Measurements from ENCODE around the gene PABPN1L.

PABPN1L gene, protein sequence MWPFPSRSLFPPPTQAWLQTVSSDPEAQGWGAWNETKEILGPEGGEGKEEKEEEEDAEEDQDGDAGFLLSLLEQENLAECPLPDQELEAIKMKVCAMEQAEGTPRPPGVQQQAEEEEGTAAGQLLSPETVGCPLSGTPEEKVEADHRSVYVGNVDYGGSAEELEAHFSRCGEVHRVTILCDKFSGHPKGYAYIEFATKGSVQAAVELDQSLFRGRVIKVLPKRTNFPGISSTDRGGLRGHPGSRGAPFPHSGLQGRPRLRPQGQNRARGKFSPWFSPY

DNA sequence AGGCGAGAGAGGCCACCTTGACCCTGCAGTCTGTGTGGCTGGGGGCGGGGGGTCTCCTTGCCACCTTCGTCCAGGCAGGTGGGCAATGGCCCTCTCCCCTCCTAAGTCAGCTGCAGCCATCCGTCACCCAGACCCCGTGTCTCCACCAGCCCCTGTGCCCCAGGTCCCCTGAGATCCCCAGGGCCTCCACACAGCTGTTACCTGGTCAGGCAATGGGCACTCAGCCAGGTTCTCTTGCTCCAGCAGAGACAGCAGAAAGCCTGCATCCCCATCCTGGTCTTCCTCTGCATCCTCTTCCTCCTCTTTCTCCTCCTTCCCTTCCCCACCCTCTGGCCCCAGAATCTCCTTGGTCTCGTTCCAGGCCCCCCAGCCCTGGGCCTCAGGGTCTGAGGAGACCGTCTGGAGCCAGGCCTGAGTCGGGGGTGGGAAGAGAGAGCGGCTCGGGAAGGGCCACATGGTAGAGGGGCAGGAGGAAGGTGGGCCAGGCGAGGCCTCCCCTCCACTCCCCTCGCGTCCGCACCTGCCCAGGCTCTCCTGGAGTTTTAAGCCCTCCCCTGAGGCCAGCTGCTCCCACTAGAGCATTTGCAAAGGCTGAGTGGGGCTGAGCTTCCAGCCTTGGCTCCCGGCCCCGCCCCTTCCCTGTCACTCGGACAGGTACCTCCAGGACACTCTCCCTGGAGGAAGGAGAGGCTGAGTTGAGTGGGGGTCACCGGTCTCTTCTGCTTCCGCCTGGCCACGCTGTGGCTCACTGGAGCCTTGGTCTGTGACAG, at the start of gene PABPN1L:
Gene PABPN1L, minus strand, starts transcription at position 510 of the 770 bp plus-strand sequence. Its CDS starts 54 bp downstream, at position 456.
- no peak for DNase-seq (ENCODE audit: low read depth in 2 of 2)

DNA sequence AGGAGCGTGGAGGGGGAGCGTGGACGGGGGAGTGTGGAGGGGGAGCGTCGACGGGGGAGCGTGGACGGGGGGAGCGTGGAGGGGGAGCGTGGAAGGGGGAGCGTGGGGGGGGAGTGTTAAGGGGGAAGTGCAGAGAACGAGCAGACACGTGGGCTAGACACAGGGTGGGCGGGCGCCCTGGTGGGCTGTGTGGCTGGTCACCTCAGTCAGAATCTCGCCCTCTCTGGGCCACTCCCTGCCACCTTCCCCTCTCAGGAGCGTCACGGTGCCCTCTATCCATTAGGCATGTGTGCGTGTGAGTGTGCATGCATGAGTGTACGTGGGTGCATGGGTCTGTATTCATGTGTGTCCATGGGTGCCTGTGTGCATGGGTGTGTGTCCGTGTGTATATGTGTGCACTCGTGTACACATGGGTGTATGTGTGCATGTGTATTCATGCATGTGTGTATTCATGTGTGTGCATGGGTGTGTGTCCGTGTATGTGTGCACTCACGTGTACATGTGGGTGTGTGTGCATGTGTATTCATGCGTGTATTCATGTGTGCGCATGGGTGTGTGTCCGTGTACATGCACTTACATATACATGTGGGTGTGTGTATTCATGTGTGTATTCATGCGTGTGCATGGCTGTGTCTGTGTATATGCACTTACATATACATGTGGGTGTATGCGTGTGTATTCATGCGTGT, 49.3 kb upstream of the PABPN1L start:
- no peak for DNase-seq (ENCODE audit: low read depth in 2 of 2)

DNA sequence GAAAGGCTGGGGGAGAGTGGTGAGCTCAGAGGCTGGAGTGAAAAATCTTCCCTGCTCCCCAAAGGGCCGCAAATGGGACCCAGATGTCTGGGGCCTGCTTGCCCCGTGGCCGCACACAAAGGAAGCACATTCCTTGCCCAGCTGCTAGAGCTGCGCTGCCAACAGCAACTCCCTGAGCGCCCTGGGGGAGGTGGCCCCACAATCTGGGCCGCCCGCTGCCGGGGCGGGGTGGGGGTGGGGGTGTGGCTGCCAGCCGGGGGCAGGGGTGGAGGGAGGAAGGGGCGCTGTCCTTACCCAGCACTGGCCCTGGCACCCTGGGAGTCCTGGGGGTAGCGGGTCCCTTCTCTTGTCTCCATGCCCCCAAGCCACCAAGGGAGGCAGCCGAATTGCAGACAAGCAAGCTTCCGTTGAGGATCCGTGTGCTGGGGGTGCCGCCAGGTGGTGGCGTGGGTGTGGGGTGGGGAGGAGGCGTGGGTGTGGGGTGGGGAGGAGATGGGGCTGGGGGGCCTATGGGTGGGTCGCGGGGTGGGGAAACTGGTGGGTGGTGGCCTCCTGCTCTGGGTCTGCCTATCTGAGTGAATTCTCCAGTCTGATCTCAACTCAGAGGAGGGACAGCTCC, 48.4 kb upstream of the PABPN1L start:
- peak; percentile 69 to 74 for DNase-seq (ENCODE audit: low read depth in 2 of 2)

DNA sequence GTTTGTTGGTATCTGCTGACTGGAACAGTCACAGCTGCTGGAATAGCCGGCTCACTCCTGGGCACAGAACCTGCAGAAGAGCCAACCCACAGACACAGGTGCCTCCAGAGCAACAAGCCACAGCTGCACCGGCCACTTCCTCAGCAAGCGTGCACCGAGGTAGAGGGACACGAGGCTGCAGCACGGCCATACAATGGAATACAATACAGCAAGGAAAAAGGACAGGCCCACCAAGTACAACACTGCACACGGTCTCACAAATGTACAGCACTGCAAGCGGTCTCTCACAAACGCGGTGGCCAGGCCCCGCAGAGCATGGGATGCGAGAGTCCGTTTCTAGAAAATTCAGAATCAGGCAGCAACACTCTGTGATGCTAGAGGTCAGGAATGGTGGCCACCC, 47.4 kb upstream of the PABPN1L start:
- no peak for DNase-seq (ENCODE audit: low read depth in 2 of 2)

DNA sequence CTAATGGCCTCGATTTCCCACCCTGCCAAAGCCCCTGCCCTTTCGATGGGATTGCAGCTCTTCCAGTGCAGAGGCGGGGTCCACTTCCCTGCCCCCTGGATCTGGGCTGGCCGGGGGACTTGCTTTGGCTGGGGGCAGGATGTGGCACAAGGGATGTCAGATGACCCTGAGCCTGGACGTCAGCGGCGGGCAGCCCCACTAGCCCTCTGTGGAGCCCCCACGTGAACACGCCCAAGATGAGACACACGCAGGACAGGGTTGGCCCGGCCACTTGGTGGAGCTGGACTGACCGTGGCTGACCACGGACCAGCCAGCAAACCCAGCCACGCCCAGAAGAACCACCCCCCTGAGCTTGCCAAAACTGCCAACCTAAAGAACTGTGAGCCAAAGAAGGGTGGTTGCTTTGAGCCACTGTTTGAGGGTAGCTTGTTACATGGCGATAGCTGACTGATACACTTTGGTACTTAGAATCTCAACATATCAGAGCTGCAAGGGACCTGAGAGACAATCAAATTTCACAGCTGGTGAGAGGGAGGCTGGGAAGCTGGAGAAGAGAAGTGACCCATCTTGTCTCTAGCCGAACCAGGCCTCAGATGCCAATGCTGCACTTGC, 46.6 kb upstream of the PABPN1L start:
- no peak for DNase-seq (ENCODE audit: low read depth in 2 of 2)

DNA sequence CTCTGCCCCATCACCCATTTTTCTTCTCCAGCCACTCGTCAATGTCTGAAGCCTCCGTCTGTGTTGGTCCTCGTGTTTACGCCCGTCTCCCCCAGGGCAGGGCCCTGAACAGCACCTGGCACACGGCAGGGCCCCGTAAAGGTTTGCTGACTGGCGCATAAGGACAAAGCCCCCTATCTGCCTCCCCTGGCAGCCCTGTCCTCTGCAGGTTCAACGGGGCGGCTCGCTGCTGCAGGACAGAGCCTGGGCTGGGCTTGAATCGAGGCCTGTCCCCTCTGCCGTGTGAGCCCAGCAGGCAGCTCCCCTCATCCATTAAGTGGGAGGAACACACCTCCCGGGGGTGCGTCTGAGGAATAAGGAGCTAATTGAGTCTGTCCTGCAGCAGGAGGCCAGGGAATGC, 46.1 kb upstream of the PABPN1L start:
- no peak for DNase-seq (ENCODE audit: low read depth in 2 of 2)

DNA sequence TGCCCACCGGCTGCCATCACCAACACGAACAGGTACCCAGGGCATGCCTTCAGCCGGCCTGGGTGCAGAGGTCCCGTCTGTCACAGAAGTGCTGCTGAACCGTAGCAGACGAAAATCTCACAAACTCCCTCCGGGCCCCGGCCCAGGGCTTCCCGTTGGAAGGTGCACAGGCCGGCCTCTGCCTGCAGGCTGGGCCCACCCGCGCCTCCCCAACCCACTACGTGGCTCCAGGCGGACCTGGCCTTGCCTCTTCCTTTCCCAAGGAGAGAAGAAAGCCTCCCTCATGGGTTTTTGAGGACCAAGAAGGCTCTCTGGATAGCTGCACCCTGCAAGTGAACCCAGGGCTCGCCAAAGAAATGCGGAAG, 45.5 kb upstream of the PABPN1L start:
- no peak for DNase-seq (ENCODE audit: low read depth in 2 of 2)

DNA sequence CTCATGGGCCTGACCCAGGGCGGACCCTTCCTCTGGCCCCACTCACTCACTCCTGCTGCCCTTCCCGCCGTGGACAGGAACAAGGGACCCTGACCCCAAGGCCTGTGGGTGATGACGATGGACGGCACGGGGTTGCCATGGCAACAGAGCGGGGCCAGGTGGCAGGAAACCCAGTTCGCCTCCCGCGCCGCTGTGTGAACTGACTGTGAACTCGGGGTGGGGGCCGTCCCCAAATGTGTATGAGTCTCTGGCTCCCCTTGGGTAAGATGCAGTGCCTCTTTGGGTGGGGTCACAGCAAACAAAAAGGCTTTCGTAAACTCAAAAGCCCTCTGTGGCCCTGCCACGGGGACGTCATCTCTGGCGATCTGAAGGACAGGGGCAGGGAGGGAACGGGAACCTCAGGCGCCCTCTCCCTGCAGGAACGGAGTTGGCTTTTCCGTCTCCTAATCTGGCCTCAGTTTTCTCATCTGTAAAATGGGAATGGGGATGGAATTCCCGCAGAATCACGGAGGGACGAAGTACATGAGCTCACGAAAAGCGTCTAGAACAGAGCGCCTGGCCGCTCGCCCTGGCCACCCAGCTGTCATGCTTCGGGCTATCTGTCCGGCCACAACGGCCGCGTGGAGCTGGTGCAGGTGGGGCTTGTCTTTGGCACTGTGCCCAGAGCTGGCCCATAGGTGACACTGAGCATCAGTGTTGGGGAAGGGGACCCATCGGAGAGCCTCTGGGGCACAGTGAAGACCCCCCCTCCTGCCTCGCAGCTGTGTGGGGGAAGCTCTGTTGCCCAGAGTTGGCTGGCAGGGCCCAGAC, 44.9 kb upstream of the PABPN1L start:
- DNase-seq (ENCODE audit: low read depth in 2 of 2), result no peak

DNA sequence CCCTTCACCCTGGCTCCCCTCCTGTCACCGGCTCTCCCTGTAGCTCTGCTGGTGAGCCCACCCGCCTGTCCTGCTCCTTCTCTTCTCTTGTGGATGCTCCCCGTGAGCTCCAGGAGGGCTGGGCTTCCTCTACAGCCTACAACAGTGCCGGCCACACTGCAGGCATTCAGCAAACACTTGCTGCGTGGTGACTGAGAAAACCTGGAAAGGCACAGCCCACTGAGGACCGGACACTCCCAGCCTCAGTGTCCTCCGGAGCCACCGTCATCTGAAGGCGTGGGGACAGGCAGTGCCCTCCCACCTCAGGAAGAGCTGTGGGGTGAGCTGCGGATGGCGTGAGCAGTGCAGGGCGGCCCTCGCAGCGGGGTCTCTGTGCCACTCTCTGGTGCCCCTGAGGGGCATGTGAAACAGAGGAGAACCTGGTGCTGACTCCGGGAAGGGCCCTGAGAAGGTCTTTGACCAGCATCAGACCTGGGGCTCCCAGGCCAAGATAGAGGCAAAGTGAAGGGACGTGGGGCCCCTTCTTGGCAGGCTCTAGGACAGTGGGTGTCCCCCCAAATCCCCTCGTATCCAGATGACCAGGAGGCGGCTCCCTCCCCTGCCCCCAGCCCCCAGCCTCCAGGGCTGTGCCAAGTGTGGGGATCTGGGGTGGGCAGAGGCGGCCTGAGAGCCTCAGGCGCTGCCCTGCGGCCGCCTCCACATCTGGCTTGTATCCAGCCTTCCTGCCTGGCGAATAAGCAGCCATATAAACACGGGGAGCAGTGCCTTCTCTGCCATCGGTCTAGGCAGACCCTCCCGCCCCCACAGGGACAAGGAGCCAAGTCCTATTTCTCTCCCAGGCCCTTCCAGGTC, 44.0 kb upstream of the PABPN1L start:
- DNase-seq (ENCODE audit: low read depth in 2 of 2), result no peak

DNA sequence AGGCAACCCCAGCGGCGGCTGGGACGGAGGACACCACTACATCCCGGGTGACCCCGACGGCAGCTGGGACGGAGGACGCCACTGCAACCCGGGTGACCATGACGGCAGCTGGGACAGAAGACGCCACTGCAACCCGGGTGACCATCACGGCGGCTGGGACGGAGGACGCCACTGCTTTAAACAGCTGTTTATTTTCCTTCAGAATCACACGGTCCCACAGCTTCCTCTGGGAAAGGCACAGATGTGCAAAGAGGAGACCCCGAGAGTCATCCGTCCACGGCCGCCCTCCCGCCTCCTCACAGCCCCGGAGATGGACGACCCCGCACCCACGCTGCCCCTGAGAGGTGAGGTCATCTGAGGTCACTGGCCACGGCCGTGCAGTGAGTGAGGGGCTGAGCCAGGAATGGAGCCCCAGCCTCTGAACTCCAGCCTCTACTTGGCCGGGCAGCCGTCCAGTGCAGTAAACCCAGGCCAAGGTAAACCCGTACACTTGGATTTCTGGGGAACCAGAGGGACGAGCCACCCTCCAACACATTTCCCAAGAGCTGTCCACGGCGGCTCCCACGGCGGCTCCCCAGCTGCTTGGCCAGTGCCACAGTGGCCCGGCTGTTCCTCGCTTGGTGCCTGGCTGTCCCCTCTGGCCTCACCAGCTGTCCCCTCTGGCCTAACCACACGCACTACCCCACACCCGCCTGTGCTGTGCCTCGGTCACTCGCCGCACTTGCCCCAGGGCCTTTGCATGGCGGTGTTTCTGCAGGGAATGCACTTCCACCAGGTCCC, 43.2 kb upstream of the PABPN1L start:
- no peak for DNase-seq (ENCODE audit: low read depth in 2 of 2)

DNA sequence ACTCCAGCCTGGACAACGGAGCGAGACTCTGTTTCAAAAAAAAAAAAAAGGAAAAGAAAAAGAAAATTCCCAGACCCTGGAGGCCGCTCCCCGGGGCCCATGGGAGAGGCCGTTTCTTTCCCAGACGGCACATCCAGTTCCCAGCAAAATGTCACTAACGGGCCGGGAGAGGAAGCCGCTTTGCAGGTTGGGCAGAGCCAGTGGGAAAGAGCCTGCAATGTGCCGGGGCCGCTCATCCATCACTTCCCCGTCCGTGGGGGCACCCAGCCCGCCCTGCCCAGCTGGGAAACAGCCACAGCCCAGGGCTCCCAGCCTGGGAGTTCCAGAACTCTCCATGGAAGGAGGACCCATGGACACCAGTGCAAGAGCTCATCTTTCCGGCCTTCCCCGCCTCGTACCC, 41.8 kb upstream of the PABPN1L start:
- no peak for DNase-seq (ENCODE audit: low read depth in 2 of 2)

DNA sequence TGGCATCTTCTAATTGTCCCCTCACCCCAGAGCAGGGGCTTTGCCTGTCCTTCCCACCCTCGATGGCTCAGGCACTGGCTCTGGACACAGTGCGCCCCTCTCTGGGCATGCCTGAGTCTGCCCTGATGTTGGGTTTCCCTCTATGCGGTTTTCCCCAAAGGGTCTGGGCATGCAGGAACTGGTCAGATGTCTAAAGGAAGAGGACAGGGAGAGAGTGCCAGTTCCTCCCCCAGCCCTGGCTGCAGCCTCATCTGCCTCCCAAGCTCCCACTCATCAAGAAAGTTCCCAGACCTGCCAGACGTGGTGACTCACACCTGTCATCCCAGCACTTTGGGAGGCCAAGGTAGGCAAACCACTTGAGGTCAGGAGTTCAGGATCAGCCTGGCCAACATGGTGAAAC, 41.3 kb upstream of the PABPN1L start:
- DNase-seq (ENCODE audit: low read depth in 2 of 2), result no peak

DNA sequence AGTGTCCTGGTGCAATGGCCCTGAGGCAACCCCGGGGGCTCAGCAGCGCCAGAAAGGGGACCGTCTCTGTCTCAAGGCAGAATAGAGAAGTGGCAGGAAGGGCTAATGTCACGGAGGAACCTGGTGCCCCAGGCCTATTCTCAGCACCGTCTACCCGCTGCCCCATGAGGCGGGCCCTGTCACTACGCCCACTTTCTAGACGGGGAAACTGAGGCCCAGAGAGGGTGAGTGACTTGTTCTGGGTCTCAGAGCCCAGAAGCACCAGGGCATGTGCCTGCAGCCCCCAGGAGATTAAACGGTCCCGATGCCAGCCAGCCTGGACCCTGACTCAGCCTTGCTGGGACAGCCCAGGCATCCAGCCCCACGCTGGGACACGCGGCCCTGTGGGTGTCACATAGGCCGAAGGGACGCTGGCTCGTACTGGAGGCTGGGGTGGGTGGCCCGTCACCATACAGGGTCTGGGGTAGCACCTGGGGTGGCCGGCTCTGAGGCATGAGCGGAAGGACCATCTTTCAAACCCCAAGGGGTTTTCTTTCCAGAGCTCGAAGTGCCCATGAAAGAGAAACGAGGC, 40.2 kb upstream of the PABPN1L start:
- DNase-seq (ENCODE audit: low read depth in 2 of 2), result no peak

DNA sequence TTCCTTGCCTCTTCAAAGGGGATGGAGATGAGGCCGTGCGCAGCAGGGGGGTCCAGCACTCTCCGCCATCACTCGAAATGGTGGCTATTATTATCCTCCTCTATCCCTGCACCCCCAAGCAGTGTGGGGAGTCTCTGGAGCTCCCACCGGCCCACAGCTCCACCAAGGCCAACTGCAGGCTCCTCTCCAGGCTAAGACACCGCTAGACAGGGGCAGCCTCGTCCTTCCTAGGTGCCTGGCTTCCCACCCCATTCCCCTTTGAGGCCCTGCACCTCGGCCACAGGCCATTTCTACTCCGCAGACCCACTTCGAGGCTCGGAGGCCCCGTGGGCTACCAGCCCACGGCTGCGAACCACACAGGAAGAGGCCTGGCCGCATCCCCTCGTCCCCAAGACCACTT, 39.6 kb upstream of the PABPN1L start:
- no peak for DNase-seq (ENCODE audit: low read depth in 2 of 2)

DNA sequence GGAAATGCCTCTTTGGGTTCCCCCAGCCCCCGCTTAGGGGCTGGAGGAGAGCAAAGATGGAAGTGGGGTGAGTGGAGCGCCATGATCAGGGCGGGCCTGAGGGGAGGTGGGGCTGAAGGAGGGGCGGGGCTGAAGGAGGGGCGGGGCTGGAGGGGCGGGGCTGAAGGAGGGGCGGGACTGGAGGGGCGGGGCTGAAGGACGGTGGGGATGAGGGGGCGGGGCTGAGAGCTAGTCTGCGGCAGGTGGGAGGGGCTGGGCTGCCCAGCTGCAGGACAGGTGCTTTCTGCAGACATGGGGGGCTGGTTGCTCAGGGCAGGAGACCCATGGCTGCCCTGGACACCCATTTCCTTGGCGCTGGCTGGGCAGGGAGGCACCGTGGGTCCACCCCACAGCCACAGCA, 39.1 kb upstream of the PABPN1L start:
- DNase-seq (ENCODE audit: low read depth in 2 of 2), result no peak

DNA sequence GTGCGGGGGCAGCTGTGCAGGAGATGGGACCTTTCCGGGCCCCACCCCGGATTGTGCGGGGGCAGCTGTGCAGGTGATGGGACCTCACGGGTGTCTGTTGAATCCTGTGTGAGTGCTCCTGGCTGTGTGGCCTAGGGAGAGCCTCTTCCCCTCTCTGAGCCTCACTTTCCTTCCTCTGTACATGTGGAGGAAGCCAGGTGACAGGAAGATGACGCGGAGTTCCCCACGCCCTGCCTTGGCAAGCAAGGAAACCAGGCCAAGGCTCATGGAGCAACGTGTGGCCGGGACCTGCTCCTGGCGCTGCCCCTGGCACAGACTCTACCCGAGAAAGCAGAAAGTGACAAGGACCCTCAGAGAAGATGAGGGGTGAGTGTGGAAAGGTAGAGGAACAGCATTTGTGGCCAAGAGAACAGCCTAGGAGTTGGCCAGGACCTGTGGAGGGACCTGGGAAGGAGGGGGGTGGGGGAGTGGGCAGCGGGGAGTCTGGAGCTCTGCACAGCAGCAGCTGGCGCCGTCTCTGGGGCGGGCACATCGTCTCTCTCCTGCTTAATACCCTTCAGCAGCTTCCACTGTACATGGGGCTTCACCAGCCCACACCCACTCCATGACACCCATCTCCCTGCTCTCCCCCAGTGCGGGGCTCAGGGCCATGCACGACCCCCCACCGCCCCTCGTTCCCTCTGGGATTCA, 38.4 kb upstream of the PABPN1L start:
- DNase-seq (ENCODE audit: low read depth in 2 of 2), result no peak

DNA sequence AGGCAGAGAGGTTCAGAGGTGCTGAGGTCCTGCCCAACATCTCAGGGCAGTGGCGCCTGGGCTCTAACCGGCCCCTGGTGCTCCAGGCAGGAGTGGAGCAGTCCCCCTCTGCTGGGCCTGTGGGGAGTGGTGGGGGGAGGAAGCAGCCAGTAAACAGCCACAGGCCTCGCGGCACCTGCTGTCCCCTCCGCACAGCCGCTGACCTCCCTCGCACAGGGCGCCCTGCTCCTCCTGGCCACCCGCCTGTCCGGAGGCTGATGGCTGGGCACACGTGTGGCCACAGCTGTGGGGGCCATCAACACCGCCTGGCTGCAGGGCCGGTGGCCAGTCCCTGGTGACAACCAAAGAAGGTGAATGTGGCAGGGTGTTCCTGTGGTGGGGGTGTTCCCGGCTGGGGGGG, 36.8 kb upstream of the PABPN1L start:
- no peak for DNase-seq (ENCODE audit: low read depth in 2 of 2)

DNA sequence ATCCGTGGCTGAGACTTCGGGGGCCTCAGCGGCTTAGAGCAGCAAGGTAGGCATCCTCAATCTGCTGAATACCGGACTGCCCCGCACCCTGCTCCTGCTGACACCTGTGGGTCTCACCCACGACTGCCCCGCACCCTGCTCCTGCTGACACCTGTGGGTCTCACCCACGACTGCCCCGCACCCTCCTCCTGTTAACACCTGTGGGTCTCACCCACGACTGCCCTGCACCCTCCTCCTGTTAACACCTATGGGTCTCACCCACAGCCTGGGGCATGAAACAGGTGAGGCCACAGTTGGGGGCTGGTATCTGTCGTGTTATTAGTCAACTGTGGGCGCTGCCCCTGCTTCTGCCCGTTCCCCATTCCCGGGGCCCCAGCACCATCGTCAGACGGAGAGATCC, 36.3 kb upstream of the PABPN1L start:
- DNase-seq (ENCODE audit: low read depth in 2 of 2), result no peak

Data from fibroblast of skin of left quadriceps (primary cell).